Measurements from ENCODE around the gene DBNDD2.

DNA sequence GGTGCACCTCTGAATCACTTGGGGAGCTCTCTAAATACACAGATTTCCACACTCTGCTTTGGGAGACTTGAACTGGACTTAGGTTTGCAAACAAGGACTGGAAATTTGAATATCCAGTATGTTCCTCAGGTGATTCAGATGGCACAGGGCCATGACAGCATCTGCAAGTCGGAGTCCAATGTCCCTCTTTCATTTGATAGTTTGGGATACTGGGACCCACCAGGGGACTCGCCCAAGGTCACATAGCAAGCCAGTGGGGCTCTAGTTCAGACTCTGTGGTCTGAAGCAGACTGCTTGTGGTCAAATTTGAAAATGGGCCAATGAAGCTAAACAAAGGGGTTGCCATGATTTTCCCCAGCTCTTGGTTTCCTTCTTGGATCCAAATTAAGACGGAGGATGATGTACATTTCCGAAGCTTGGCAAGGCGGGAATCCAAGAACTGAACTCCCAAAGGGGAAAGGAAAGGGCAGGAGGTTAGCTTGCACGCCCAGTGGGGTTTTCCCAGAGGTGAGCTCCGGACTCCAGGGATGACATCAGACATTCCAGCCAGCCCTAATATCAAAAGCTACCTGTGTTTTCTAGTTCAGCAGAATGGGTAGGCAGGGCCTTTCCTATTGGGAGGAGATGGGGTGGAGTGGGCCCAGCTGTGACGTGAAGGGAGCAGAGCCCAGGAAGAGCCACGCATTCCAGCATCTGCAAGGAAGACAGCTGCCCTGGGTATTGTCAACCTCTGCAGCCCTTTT, 48.5 kb upstream of the DBNDD2 start:
- TF ChIP-seq, protein P1, sequence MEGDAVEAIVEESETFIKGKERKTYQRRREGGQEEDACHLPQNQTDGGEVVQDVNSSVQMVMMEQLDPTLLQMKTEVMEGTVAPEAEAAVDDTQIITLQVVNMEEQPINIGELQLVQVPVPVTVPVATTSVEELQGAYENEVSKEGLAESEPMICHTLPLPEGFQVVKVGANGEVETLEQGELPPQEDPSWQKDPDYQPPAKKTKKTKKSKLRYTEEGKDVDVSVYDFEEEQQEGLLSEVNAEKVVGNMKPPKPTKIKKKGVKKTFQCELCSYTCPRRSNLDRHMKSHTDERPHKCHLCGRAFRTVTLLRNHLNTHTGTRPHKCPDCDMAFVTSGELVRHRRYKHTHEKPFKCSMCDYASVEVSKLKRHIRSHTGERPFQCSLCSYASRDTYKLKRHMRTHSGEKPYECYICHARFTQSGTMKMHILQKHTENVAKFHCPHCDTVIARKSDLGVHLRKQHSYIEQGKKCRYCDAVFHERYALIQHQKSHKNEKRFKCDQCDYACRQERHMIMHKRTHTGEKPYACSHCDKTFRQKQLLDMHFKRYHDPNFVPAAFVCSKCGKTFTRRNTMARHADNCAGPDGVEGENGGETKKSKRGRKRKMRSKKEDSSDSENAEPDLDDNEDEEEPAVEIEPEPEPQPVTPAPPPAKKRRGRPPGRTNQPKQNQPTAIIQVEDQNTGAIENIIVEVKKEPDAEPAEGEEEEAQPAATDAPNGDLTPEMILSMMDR (conservative IDR thresholded peaks at IDR 0.05; ENCODE audit: low read depth, low read length) = no peak
- no peak for TF ChIP-seq EZH2 (IDR thresholded peaks at IDR 0.05; ENCODE audit: borderline replicate concordance, low read depth, low read length, poor library complexity, severe bottlenecking)
